Spleen (tissue), 11 donors: Measurements from ENCODE around the gene DNM3. TPM values are rescaled to one million over a fixed set of nuclear protein-coding genes. Genes with fewer than 3 reads are reported as not detected.

Experiments
- DNase-seq: peaks from one replicate; pipeline ENCODE4 v3.0.0-alpha.2; 2020
- H3K27ac ChIP-seq, 8 donors: fragments of 200-600 bp; sonication (generic) in 7 of 8; 1 replicate in 4 of 8; 2 replicates in 4 of 8; pipeline versions ENCODE4 v1.5.0 to v1.8.0; 2016 to 2021; ENCODE audit warnings: inconsistent platforms in 4 of 8, mild to moderate bottlenecking in 4 of 8, moderate library complexity in 1 of 8
- H3K27me3 ChIP-seq, 7 donors: fragments of 200-600 bp; sonication (generic) in 6 of 7; replicated peaks in 1 of 7; 1 replicate in 4 of 7; 2 replicates in 3 of 7; pipeline versions ENCODE4 v1.5.0 to v1.8.0; 2016 to 2021; ENCODE audit warnings: inconsistent platforms in 3 of 7, mild to moderate bottlenecking in 1 of 7
- H3K36me3 ChIP-seq, 6 donors: fragments of 200-600 bp; sonication (generic) in 5 of 6; 1 replicate in 4 of 6; 2 replicates in 2 of 6; pipeline versions ENCODE4 v1.5.0 to v1.8.0; 2016 to 2021; ENCODE audit warnings: inconsistent platforms in 2 of 6
- H3K4me1 ChIP-seq, 6 donors: fragments of 200-600 bp; sonication (generic) in 5 of 6; 1 replicate in 3 of 6; 2 replicates in 3 of 6; pipeline versions ENCODE4 v1.5.0 to v1.8.0; 2016 to 2021; ENCODE audit warnings: inconsistent platforms in 3 of 6
- H3K4me3 ChIP-seq, 8 donors: fragments of 200-600 bp; sonication (generic) in 7 of 8; 1 replicate in 4 of 8; 2 replicates in 4 of 8; pipeline versions ENCODE4 v1.5.0 to v1.8.0; 2016 to 2021; ENCODE audit warnings: inconsistent platforms in 4 of 8, mild to moderate bottlenecking in 4 of 8, moderate library complexity in 2 of 8
- H3K9me3 ChIP-seq, 8 donors: fragments of 200-600 bp; sonication (generic) in 7 of 8; 1 replicate in 4 of 8; 2 replicates in 4 of 8; pipeline versions ENCODE4 v1.5.0 to v1.8.0; 2016 to 2021; ENCODE audit warnings: inconsistent platforms in 4 of 8
- CTCF ChIP-seq, 11 experiments: fragments of 200-600 bp in 7 of 11; fragments of 450-650 bp in 4 of 11; sonication (generic) in 4 of 11; IDR thresholded peaks in 8 of 11; conservative IDR thresholded peaks in 3 of 11; 1 replicate in 7 of 11; 2 replicates in 4 of 11; pipeline versions ENCODE4 v1.4.0 to v1.8.0; 2016 to 2021; ENCODE audit warnings: antibody characterized with exemption in 11 of 11, inconsistent platforms in 4 of 11, mild to moderate bottlenecking in 1 of 11
- POLR2A ChIP-seq, 3 donors: fragments of 450-650 bp; IDR thresholded peaks; one replicate each; pipeline ENCODE4 v1.5.1; 2017; ENCODE audit warnings: antibody characterized with exemption in 3 of 3, mild to moderate bottlenecking in 1 of 3
- POLR2AphosphoS5 ChIP-seq, 3 donors: sonication (generic); formaldehyde crosslinking; IDR thresholded peaks; one replicate each; pipeline ENCODE4 v1.5.1; 2017; ENCODE audit warnings: antibody characterized with exemption in 3 of 3
- WGBS, 5 donors: extraction: QIAGEN DNeasy Blood & Tissue Kit in 3 of 5; methylation state at CpG; one replicate each; pipeline versions ENCODE4 v1.1.5 to v1.1.7; 2013 to 2018; 5-methylcytosine and 5-hydroxymethylcytosine counted together
- intact Hi-C: fragments of 100-400 bp; cut with DNase I; formaldehyde crosslinking; loops from one replicate; pipeline ENCODE4 v1.15.0; 2023; ENCODE audit warnings: low total_unique reads
- polyA plus RNA-seq, 3 donors: library from polyadenylated mRNA; stranded (reverse); fragments of 200-250 nt; gene quantifications; one replicate each; pipeline ENCODE4 v1.2.1, GENCODE V29; 2013
- total RNA-seq, 7 donors: library from RNA; depleted of rRNA in 3 of 7; stranded (reverse); fragments of >200 nt in 3 of 7; fragmentation: NEBNext Ultra II Directional in 4 of 7; extraction: Animal tissue kit (Norgen Biotek cat#: 25700) in 4 of 7; gene quantifications; one replicate each; pipeline versions ENCODE4 v1.1.0 to v1.2.1, GENCODE V29; 2016 to 2021
- donor health status: healthy with polysubstance abuse.
- donor health status: DM: no; HTN: no; CAD: no; lungs with moderate emphysema.
- donor health status: DM: no; HTN: no; CAD: no.
- donor health status: Bipolar disorder and iron deficiency.
- donor health status: healthy.
- donor health status: DM: no; HTN: no; CAD: no.
- donor health status: DM: yes; HTN: yes; CAD: no.

DNM3 gene
- total and polyA plus RNA-seq, 10 donors: 0.61 to 10.2 (median 4.9) TPM

DNA sequence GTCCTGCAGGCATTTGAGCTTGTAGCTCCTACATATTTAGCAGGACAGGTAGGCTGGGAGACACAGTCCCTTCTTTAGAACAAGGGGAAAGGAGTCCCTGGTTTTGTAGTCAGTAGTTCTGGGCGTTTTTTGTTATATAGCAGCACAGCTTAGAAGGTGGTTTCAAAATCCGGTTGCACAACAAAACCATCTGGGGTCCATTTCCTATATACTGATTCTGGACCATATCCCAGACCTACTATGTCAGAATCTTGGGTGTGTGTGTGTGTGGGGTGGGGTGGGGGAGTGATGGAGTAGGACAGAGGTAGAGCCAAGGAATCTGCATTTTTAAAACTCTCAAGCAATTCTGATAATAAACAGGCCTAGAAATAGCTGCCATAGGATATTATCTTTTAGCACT is 38.3 kb upstream of the DNM3 start:
- no peak for DNase-seq
- 32 to 40% (median 34%) methylated on average over 2 of the region's 2 CpGs for WGBS, 5 donors
- H3K9me3 ChIP-seq: no peaks in the 10 kb centered on the region

DNA sequence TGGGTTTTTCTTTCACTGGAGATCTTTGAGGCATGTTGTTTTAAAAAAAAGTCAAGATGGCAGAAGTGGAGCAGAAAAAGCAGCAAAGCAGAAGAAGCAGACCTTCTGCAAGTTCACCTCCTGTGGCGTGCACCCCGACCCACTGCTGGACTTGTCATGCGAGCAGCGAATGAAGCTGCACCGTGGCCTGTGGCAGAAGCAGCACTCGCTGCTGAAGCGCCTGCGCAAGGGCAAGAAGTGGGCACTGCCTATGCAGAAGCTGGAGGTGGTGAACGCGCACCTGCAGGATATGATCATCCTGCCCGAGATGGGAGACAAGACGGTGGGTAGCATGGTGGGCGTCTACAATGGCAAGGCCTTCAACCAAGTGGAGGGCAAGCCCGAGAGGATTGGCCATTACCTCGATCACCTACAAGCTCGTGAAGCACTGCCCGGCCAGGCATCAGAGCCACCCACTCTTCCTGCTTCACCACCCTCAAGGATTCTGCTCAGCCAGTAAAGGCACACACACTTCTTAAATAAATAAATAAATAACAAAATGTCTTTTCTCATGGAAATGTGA is 37.8 kb upstream of the DNM3 start:
- Histone ChIP-seq H3K36me3 (peaks cover 0 to 20% (median 4%) of the 10 kb centered on the region in 6 donors), H3K27me3 (no peaks in the 10 kb centered on the region), H3K4me3 (no peak overlapping the region), H3K27ac (no peak overlapping the region), H3K9me3 (no peaks in the 10 kb centered on the region), H3K4me1 (peaks cover 0 to 23% (median 3%) of the 10 kb centered on the region in 6 donors)
- TF ChIP-seq POLR2AphosphoS5 (IDR thresholded peaks at IDR 0.05) (no peak), POLR2A (IDR thresholded peaks at IDR 0.05) (no peak), CTCF (IDR thresholded peaks at IDR 0.05 in 8 of 11, conservative IDR thresholded peaks at IDR 0.05 in 3 of 11) (no peak)
- 90 to 98% (median 94%) methylated on average over 17 of the region's 17 CpGs for WGBS, 5 donors
- intact Hi-C loops: loop anchor here (5.0 kb wide), 1 partner anchor 179 kb away; no protein-coding TSS in a partner anchor
- DNase-seq: peak; percentile 67

More for the DNA sequence above, 38.3 kb upstream of the DNM3 start:
- intact Hi-C loops: loop anchor here (5.0 kb wide), 1 partner anchor 179 kb away; no protein-coding TSS in a partner anchor
- Histone ChIP-seq H3K4me1 (peaks cover 0 to 23% (median 3%) of the 10 kb centered on the region in 6 donors), H3K36me3 (peaks cover 0 to 25% (median 6%) of the 10 kb centered on the region in 6 donors), H3K27ac (no peak overlapping the region), H3K4me3 (no peak overlapping the region), H3K27me3 (no peaks in the 10 kb centered on the region)
- no peak for TF ChIP-seq POLR2A (IDR thresholded peaks at IDR 0.05)
- TF ChIP-seq CTCF (IDR thresholded peaks at IDR 0.05 in 8 of 11, conservative IDR thresholded peaks at IDR 0.05 in 3 of 11): no peak
- TF ChIP-seq POLR2AphosphoS5 (IDR thresholded peaks at IDR 0.05): no peak

DNA sequence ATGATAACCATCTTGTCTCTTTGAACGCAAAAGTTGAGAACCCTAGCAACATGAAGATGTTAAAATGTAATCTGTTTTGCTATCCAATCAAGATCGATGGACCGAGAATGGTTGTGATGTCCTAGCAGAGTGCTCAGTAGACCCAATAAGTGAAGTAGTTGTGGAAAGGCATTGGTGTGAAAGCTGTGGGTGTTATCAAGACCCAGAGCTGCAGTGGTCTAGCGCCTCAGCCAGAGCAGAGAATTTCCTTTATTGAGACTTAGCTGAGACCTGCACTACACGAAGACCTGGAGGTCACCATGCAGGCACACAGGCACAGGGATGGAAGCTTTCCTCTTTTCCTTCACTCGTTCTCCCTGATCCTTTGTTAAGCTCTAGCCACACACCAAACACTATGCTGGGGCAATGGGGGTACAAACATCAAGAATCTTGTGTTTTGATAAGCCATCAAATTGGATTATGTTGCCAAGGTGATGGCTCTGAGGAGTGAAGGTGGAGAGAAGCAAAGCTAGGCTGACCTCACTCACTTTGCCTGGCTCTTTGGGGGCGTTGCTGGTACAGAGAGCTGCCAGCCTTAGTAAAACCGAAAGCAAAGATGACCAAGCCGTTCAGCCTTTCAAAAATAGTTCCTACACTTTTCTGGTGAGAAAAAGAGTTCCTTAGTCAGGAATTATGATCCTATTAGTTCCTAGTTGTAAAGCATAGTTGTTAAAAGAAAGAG is 35.7 kb upstream of the DNM3 start:
- peak overlapping the region in 1 of 8 donors; percentile 32 for H3K4me3 ChIP-seq
- H3K36me3 ChIP-seq: peaks cover 0 to 5% (median 0%) of the 10 kb centered on the region in 6 donors
- WGBS, 5 donors: 59 to 74% (median 66%) methylated on average over 9 of the region's 9 CpGs
- H3K4me1 ChIP-seq: peaks cover 0 to 23% (median 3%) of the 10 kb centered on the region in 6 donors
- TF ChIP-seq POLR2AphosphoS5 (IDR thresholded peaks at IDR 0.05) (no peak), POLR2A (IDR thresholded peaks at IDR 0.05) (no peak), CTCF (IDR thresholded peaks at IDR 0.05 in 8 of 11, conservative IDR thresholded peaks at IDR 0.05 in 3 of 11) (no peak)
- H3K9me3 ChIP-seq: no peaks in the 10 kb centered on the region
- intact Hi-C loops: no loop called here
- peak overlapping the region in 3 of 8 donors; percentile 15 to 22 (median 16) for H3K27ac ChIP-seq
- no peak for DNase-seq
- no peaks in the 10 kb centered on the region for H3K27me3 ChIP-seq

GRCh38 chr1:171807556-171807955 is 33.7 kb upstream of the DNM3 start:
- 62 to 75% (median 66%) methylated on average over 4 of the region's 4 CpGs for WGBS, 5 donors
- no peak for DNase-seq
- intact Hi-C loops: no loop called here

More at GRCh38 chr1:171807556-171807955, 33.7 kb upstream of the DNM3 start:
- H3K4me1 ChIP-seq: peaks cover 0 to 17% (median 3%) of the 10 kb centered on the region in 6 donors
- no peak overlapping the region for H3K27ac ChIP-seq
- H3K36me3 ChIP-seq: no peaks in the 10 kb centered on the region
- H3K4me3 ChIP-seq: no peak overlapping the region
- TF ChIP-seq CTCF (IDR thresholded peaks at IDR 0.05 in 8 of 11, conservative IDR thresholded peaks at IDR 0.05 in 3 of 11) (no peak), POLR2A (IDR thresholded peaks at IDR 0.05) (no peak), POLR2AphosphoS5 (IDR thresholded peaks at IDR 0.05) (no peak)
- no peaks in the 10 kb centered on the region for H3K9me3 ChIP-seq
- no peaks in the 10 kb centered on the region for H3K27me3 ChIP-seq
